Activated CD8-positive, alpha-beta memory T cell treated with anti-CD3 and anti-CD28 coated beads, Interleukin-2, amount 50 U/mL, for 1 hour (primary cell): ENCODE measurements around the gene PLAU.
"Not testable (repeated sequence)": the region's sequence is repeated elsewhere in the genome, so short reads cannot be mapped to it uniquely, and the experiment has no call there.

ENCODE experiments used
- DNase-seq: peaks from one replicate; pipeline ENCODE4 v3.0.0-alpha.2; 2020; ENCODE audit errors: extremely low read depth

PLAU gene

DNA sequence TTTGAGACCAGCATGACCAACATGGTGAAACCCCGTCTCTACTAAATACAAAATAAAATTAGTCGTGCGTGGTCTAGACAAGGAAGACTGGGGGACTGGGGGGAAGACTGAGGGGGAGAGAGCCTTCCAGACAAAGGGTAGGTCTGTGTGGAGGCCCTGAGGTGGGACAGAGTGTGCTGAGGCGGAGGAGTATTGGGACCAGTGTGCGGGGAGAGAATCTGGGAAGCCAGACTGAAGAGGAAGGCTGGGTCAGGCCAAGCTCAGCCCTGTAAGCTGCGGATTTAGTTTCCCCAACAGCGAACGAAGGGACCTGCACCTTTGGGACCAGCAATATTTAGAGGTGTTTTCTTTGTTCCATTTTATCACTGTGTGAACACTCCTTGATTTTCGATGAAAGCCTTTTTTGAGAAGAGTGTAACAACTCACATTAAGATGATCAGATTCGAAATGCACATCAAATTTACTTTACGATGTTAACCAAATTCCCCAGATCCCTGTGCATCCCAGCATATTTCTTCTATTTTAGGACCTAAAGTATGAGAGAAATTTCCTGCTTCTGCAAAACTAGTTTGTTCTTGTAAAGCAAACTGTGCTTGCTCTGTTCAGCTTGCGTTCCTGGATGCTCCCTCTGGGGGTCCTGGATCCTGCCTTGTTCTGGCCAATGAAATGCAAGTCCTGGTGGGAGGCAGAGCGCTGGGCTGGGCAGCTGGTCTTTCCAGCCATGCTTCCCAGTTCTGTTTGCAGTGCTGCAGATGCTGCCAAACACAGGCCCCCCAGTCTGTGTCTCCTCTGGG lies 39.4 kb downstream of the PLAU start:
- DNase-seq = no peak

DNA sequence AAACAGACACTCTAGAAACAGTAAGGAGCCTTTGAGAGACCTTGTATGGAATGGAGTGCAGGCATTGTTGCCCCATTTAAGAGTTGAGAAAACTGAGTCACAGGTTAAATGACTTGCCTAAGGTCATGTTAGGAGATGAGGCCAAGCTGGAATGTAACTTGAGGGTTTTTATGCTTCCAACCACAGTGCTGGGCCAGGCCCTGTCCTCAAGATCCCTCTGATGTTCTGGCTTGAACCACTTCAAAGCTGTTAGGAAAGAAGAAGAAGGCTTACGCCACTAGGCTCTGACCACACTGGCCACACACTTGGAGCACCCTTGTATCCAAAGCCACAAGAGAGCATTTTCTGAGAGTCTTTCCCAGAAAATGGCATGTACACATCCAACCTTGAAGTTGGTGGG lies 42.7 kb downstream of the PLAU start:
- DNase-seq = no peak

DNA sequence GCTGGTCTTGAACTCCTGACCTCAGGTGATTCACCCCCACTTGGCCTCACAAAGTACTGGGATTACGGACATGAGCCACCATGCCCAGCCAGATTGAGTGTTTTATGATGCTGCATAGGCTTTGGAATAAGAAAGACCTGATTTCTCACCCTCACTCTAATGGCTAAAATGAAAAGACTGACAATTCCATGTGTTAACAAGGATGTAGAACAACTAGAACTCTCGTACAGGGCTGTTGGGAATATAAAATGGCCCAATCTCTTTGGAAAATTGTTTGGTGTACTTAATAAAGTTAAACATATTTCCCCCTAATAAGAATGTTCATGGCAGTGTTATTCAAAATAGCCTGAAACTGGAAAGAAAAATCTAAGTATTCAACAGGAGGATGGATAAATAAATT lies 43.8 kb downstream of the PLAU start:
- no peak for DNase-seq

DNA sequence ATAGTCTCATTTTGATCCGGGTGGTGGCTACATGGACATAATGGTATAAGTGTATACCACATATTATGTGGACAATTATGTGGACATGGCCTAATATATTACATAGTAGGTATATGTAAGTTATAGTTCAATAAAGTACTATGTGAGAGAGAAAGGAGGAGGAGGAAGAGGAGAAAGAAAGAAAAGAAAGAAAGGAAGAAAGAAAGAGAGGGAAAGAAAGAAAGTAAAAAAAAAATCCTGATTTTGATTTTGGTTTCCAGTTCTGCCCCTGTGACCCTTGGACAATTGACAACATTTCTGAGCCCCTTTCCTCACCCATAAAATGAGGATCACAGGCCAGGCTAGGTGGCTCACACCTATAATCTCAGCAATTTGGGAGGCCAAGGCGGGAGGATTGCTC lies 44.8 kb downstream of the PLAU start:
- no peak for DNase-seq

DNA sequence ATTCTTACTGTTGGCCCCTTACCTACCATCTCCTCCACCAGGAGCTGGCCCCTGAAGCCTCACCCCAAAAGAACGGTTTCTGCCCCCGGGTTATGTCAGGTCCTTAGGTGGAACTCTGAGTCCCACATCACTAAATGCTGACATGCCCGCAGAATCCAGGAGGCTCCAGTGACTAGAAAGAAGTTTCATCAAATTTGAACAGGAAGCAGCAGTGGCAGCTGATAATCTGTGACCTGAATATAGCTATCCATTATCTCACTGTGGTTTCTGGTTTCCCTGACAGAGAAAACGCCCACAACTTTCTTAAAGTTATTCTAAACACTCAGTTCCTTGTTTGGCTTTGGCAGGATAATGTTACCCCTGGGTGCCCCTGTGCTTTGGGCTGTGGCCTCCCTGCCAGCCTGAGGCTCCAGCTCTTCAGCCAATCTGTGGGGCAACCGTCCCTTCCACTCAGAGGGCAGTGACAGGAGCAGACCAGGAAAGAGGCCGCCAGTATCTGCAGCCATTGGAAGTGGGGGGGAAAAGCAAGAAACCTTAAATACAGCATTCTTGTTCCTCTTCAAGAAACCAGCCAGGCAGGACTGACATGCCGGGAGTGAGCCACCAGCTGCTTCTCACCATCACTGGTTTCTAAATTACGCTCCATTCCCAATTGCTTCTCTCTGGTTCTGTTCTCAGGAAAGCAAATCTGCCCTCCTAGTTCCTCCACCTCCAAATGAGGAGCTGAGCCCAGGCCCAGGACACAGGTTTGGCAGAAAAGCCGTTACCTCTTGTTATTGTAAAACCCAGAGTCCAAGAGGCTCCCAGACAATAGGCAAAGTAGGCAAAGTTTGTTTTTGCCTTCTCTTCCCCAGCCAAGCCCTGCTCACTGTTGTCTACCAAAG lies 45.8 kb downstream of the PLAU start:
- DNase-seq = no peak

DNA sequence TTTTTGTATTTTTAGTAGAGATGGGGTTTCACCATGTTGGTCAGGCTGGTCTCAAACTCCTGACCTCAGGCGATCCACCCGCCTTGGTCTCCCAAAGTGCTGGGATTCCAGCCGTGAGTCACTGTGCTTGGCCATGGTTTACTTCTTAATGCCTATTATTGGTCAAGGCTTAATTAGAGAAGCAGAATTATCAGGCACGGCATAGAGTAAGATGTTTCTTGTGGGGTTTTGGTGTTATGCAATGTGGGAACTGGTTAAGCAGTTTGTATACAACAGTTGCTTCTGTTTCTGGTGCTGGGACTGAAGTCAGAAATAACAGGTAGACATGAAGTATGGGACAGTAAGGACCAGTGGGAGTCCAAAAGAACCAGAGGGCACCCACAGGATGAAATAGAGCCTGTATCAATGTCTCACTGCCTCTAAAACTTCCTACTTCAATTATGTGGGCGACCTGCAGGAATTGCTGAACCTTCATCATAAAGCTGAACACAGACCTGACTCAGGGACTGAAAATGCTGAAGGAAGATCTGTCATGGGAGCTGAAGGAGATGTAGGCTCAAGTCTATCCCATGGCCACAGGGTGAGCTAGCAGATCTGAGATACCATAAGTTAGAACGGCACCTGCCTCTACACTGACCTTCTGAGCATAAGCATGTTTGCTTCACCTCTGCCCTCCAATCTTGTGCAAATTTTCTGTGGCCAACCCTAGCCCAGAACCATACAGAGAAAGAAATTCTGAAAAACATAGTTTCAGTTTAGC lies 48.7 kb downstream of the PLAU start:
- no peak for DNase-seq

DNA sequence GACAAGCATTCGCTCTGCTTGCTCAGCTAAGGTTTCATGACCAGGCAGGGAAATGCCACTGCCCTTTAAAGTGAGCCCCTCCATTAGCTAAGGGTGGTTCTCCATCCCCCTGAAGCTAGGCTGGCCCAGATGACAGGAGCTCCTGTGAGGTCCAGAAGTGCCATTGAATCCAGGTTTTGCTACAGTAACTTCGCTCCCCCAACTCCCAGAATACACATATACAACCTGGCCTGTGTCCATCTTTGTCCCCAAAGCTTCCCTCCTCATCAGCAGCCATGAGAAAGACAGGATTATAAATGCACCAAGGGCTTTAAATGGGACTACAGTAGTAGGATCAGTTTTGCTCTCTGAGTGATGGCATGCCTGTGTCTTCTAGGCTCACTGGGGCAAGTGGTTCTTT lies 51.5 kb downstream of the PLAU start:
- DNase-seq = no peak

DNA sequence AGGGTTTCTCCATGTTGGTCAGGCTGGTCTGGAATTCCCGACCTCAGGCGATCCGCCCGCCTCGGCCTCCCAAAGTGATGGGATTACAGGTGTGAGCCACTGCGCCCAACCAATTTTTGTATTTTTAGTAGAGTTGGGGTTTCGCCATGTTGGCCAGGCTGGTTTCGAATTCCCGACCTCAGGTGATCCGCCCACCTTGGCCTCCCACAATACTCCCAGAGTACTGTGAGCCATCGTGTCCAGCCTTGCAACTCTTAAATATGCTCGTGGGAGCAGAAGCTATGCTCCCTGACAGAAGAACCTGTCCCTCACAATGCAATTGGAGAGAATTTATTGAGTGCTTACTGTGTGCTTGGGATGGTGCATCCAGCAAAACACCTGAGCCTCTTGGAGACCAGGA lies 52.6 kb downstream of the PLAU start:
- DNase-seq = not testable (repeated sequence)

DNA sequence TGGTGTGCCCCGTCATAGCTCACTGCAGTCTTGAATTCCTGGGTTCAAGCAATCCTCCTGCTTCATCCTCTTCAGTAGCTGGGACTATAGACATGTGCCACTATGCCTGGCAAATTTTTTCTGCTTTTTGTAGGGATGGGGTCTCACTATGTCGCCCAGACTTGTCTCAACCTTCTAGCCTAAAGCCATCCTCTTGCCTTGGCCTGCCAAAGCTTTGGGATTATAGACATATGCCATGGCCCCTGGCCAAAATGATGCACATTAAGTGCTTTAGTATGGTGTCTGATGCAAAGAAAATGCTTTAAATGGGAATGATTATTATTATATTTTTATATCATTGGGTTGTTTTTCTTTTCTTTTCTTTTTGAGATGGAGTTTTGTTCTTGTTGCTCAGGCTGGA lies 53.8 kb downstream of the PLAU start:
- no peak for DNase-seq

DNA sequence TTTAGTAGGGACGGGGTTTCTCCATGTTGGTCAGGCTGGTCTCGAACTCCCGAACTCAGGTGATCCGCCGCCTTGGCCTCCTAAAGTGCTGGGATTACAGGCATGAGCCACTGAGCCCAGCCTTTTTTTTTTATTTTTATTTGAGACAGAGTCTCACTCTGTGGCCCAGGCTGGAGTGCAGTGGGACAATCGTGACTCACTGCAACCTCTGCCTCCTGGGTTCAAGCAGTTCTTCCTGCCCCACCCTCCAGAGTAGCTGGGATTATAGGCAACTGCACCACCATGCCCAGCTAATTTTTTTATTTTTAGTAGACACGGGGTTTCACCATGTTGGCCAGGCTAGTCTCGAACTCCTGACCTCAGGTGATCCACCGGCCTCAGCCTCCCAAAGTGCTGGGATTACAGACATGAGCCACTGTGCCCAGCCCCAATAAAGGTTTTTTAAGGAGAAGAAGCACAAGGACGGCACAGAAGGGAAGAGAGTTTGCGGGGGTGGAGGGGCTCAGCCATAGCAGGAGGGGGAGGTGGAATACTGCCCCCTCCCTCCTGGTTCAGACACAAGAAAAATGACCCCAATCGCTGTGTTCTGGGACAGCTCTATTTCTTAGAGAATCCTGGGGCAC lies 54.4 kb downstream of the PLAU start:
- DNase-seq = not testable (repeated sequence)

DNA sequence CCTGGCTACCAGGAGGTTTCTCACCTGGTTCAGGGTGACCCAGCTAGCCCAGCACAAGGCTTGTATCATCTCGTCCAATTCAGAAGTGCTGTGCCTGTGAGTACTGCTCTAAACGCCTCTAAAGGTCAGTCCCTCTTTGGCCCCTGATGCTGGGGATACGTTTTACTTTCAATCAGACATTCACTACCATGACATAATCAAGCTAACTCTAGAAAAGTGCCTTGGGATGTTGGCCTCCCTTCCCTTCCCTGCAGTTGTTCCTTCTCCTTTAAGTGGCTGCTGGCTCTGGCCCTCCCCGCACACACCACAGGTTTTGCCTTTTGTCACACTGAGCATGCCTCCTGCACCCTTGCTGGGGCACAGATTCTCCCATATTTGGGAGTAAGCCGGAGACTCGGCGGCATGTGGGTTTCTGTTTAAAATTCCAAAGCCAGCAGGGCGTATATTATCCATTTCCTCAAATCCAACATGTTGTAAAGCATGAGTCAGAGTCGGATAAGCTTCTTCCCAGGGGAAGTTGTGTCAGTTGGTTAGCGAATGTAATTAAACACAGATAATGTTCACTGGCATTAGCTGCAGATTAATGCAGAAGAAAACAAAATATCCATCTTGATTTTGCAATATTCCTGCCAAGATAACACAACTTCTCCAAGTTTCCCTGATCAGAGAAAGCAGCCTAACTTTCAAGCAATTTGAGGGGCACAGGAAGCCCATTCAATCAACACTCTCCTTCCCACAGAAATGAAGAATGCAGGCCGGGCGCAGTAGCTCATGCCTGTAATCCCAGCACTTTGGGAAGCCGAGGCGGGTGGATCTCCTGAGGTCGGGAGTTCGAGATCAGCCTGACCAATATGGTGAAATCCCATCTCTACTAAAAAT lies 55.2 kb downstream of the PLAU start:
- DNase-seq = no peak

DNA sequence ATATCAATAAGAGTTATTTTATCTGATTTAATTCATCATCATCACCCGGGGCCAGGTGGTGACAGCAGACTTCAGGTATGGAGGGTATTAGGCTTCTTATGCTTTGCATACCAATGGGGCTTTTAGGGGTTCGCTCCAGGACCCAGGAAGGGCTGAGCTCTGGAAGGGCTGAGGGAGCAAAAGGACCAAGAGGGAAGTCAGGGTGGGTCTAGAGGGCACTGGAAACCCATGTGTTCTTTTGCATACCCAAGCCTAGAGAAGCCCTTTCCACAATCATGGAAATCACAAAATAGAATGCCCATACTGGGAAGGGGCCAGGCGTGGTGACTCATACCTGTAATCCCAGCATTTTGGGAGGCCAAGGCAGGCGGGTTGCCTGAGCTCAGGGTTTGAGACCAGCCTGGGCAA lies 56.1 kb downstream of the PLAU start:
- no peak for DNase-seq
